Astrocyte (in vitro differentiated cells and primary cell): Measurements from ENCODE around the gene MAPKAPK5.

Experiments
- EZH2 ChIP-seq: IDR thresholded peaks from 2 replicates; pipeline ENCODE4 v1.6.1; 2012; ENCODE audit warnings: mild to moderate bottlenecking, low read length, inconsistent platforms; ENCODE audit not compliant: insufficient read depth
- TF ChIP-seq, protein P1 (sequence below): IDR thresholded peaks from 2 replicates; pipeline ENCODE4 v1.5.1; 2011; ENCODE audit warnings: low read depth, mild to moderate bottlenecking, inconsistent platforms, low read length, moderate library complexity; ENCODE audit not compliant: insufficient read depth

DNA sequence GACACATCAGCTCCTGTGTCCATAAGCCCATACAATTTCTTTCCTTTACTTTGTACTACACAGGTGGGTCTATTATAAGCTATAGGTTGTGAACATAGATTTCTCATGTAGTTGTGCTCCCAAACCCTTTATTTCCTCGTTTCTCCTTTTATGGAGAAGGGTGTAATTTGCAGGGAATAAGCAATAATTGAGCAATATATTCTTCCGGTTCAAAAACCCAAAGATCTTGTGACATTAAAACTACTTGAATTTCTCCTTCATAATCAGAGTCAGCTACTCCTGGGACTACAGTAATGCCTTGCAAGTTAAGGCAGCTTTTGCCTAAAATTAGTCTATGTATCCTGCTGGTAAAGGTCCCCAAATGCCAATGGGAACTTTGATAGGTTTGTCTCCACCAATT is 19.1 kb upstream of the MAPKAPK5 start:
- TF ChIP-seq, protein P1, sequence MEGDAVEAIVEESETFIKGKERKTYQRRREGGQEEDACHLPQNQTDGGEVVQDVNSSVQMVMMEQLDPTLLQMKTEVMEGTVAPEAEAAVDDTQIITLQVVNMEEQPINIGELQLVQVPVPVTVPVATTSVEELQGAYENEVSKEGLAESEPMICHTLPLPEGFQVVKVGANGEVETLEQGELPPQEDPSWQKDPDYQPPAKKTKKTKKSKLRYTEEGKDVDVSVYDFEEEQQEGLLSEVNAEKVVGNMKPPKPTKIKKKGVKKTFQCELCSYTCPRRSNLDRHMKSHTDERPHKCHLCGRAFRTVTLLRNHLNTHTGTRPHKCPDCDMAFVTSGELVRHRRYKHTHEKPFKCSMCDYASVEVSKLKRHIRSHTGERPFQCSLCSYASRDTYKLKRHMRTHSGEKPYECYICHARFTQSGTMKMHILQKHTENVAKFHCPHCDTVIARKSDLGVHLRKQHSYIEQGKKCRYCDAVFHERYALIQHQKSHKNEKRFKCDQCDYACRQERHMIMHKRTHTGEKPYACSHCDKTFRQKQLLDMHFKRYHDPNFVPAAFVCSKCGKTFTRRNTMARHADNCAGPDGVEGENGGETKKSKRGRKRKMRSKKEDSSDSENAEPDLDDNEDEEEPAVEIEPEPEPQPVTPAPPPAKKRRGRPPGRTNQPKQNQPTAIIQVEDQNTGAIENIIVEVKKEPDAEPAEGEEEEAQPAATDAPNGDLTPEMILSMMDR, result no peak
- no peak for TF ChIP-seq EZH2
